HEK293T (cell line): ENCODE results near the gene CCT8L2.
"Not testable (repeated sequence)": the region's sequence is repeated elsewhere in the genome, so short reads cannot be mapped to it uniquely, and the experiment has no call there.

Source experiments
- CTCF ChIA-PET: fragments of 350-600 bp; formaldehyde crosslinking; extraction: SDS; loops from one replicate; lab custom pipeline; 2021; ENCODE audit warnings: antibody characterized with exemption, inconsistent platforms; lab: Yijun Ruan, JAX
- POLR2A ChIA-PET: fragments of 350-600 bp; formaldehyde crosslinking; extraction: SDS; loops from one replicate; lab custom pipeline; 2020; ENCODE audit warnings: antibody characterized with exemption, inconsistent platforms; lab: Yijun Ruan, JAX
- DNase-seq: peaks from one replicate; pipeline ENCODE4 v3.0.0; 2012; ENCODE audit warnings: mixed read lengths; ENCODE audit errors: extremely low spot score
- ARNT ChIP-seq: fragments of 450-650 bp; IDR thresholded peaks from 2 replicates; pipeline ENCODE4 v1.6.1; 2017; ENCODE audit warnings: mild to moderate bottlenecking
- BHLHE40 ChIP-seq: fragments of 450-650 bp; IDR thresholded peaks from 2 replicates; pipeline ENCODE4 v1.6.1; 2016; ENCODE audit warnings: mild to moderate bottlenecking, moderate library complexity, borderline replicate concordance
- CTBP1 ChIP-seq: fragments of 450-650 bp; IDR thresholded peaks from 2 replicates; pipeline ENCODE4 v1.6.1; 2016; ENCODE audit warnings: borderline replicate concordance
- ELF4 ChIP-seq: fragments of 450-650 bp; IDR thresholded peaks from 2 replicates; pipeline ENCODE4 v1.6.1; 2017; ENCODE audit warnings: antibody characterized with exemption
- FOXA1 ChIP-seq: fragments of 450-650 bp; IDR thresholded peaks from 2 replicates; pipeline ENCODE4 v1.6.1; 2016; ENCODE audit warnings: mild to moderate bottlenecking
- FOXK2 ChIP-seq: fragments of 450-650 bp; IDR thresholded peaks from 2 replicates; pipeline ENCODE4 v1.6.1; 2016; ENCODE audit warnings: mild to moderate bottlenecking
- FOXM1 ChIP-seq: fragments of 450-650 bp; IDR thresholded peaks from 2 replicates; pipeline ENCODE4 v1.6.1; 2017; ENCODE audit warnings: mild to moderate bottlenecking, borderline replicate concordance
- HDGF ChIP-seq: fragments of 450-650 bp; IDR thresholded peaks from 2 replicates; pipeline ENCODE4 v1.6.1; 2017; ENCODE audit warnings: antibody characterized with exemption, borderline replicate concordance
- L3MBTL2 ChIP-seq: fragments of 450-650 bp; conservative IDR thresholded peaks from 2 replicates; pipeline ENCODE4 v1.6.1; 2016; ENCODE audit warnings: mild to moderate bottlenecking
- LEF1 ChIP-seq: fragments of 450-650 bp; IDR thresholded peaks from 2 replicates; pipeline ENCODE4 v1.6.1; 2017; ENCODE audit warnings: mild to moderate bottlenecking, borderline replicate concordance
- NFRKB ChIP-seq: fragments of 450-650 bp; IDR thresholded peaks from 2 replicates; pipeline ENCODE4 v1.6.1; 2016; ENCODE audit warnings: mild to moderate bottlenecking, moderate library complexity
- SP1 ChIP-seq: fragments of 450-650 bp; IDR thresholded peaks from 2 replicates; pipeline ENCODE4 v1.6.1; 2017
- SUZ12 ChIP-seq: fragments of 450-650 bp; IDR thresholded peaks from 2 replicates; pipeline ENCODE4 v1.6.1; 2016; ENCODE audit warnings: mild to moderate bottlenecking
- TARDBP ChIP-seq: fragments of 450-650 bp; IDR thresholded peaks from 2 replicates; pipeline ENCODE4 v1.6.1; 2016
- ZNF384 ChIP-seq: fragments of 450-650 bp; IDR thresholded peaks from 2 replicates; pipeline ENCODE4 v1.6.1; 2016
- TF ChIP-seq, protein P1 (sequence below): fragments of 450-650 bp; IDR thresholded peaks from 2 replicates; pipeline ENCODE4 v1.6.1; 2016

CCT8L2 gene, protein sequence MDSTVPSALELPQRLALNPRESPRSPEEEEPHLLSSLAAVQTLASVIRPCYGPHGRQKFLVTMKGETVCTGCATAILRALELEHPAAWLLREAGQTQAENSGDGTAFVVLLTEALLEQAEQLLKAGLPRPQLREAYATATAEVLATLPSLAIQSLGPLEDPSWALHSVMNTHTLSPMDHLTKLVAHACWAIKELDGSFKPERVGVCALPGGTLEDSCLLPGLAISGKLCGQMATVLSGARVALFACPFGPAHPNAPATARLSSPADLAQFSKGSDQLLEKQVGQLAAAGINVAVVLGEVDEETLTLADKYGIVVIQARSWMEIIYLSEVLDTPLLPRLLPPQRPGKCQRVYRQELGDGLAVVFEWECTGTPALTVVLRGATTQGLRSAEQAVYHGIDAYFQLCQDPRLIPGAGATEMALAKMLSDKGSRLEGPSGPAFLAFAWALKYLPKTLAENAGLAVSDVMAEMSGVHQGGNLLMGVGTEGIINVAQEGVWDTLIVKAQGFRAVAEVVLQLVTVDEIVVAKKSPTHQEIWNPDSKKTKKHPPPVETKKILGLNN

DNA sequence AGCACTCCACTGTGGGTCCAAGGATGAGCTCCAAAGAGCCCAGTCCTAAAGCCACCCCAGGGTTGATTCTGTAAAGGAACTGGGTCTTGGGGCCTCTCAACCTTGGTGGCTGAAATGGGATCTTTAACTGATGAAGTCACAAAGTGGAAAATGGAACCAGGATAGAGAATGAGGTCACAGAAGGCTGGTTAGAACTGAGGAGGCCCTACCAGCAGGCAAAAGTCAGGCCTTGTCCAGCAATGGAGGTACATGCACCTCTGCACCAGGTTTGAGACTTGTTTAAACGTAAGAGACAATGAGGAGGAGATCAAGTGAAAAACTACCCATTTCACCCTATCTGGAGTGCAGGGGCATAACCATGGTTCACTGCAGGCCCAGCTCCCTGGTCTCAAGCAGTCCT is at the start of gene CCT8L2:
TSS of gene CCT8L2 (minus strand) at position 101 of the 400 bp plus-strand sequence. CDS start 260 bp downstream, outside the sequence.
- POLR2A ChIA-PET = not testable (repeated sequence)

DNA sequence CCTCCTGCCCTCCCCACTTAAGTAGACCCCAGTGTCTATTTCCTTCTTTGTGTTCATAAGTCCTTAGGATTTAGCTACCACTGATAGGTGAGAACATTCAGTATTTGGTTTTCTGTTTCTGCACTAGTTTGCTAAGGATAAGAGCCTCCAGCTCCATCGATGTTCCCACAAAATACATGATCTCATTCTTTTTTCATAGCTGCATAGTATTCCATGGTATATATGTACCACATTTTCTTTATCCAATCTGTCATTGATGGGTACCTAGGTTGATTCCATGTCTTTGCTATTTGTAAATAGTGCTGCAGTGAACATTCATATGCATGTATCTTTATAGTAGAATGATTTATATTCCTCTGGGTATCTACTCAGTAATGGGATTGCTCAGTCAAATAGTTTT is 42.8 kb upstream of the CCT8L2 start:
- CTCF ChIA-PET, DNase-seq, POLR2A ChIA-PET: not testable (repeated sequence)

More for the DNA sequence above, at the start of gene CCT8L2:
- DNase-seq, CTCF ChIA-PET: not testable (repeated sequence)

DNA sequence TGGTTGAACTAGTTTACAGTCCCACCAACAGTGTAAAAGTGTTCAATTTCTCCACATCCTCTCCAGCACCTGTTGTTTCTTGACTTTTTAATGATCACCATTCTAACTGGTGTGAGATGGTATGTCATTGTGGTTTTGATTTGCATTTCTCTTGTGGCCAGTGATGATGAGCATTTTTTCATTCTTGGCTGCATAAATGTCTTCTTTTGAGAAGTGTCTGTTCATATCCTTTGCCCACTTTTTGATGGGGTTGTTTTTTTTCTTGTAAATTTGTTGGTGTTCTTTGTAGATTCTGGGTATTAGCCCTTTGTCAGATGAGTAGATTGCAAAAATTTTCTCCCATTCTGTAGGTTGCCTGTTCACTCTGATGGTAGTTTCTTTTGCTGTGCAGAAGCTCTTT is 41.5 kb upstream of the CCT8L2 start:
- CTCF ChIA-PET, POLR2A ChIA-PET, DNase-seq: not testable (repeated sequence)

DNA sequence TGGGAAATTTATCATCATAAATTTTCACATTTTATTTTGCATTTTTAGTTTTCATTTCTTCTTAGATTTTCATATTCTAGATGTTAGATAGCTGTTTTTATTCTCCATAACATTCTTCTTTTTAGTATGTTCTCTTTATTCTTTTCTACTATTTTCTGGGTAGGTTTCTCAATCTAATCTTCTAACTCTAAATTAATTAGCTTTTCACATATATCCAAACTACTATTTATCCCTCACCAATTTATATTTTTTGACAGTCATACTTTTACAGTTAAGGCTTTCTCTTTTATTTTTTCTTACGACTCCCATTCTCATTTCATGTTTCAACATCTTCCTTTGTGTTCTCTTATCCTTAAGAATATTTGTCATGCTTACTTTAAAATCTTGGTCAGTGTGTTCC is 35.9 kb upstream of the CCT8L2 start:
- DNase-seq, CTCF ChIA-PET, POLR2A ChIA-PET: not testable (repeated sequence)

DNA sequence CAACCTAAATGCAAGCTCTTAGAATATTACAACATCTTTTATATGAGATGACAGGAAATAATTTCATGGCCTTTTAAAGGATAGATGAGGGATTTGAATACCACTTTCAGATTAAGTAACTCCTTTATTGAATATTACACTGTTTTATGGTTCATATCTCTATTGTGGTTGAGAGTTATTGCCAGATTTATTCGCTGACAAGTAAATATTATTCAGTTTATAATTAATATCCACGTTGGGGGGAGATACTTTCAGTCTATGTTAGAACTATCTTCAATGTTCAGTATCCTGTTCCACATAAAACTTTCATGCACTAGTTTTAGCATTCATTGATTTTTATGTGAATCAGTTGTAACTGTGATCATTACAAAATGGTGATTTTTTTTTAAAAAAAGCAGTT is 32.4 kb upstream of the CCT8L2 start:
- POLR2A ChIA-PET, DNase-seq, CTCF ChIA-PET: not testable (repeated sequence)

GRCh38 chr22:16623595-16623994 is 31.0 kb upstream of the CCT8L2 start:
- DNase-seq, POLR2A ChIA-PET, CTCF ChIA-PET: not testable (repeated sequence)

GRCh38 chr22:16617516-16617915 is 24.9 kb upstream of the CCT8L2 start:
- POLR2A ChIA-PET, DNase-seq, CTCF ChIA-PET: not testable (repeated sequence)

DNA sequence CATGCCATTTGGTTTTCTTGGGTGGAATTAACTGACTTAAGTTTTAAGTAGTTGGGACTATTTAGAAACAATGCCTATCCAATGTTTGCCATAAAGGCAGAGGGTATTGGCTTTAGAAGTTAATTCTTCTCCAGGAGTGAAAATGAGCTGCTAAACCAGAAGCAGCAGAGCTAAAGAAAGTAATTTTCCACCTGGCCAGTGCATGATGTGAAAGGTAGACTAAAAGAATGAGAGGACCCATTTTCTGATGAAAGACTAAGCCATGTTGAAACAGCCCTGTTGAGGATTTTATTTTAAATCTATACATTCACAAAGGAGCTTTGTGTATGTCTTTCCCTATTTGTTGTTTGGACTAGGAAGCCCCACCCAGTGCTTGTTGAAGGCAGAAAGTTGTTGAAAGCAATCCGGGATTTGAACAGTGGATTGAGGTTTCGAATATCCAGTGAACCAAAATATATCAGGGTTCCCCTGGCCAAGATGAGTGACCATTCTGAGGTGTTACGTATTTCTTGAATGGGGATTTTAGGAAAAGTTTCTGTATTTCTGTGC is 23.9 kb upstream of the CCT8L2 start:
- DNase-seq, CTCF ChIA-PET, POLR2A ChIA-PET: not testable (repeated sequence)

DNA sequence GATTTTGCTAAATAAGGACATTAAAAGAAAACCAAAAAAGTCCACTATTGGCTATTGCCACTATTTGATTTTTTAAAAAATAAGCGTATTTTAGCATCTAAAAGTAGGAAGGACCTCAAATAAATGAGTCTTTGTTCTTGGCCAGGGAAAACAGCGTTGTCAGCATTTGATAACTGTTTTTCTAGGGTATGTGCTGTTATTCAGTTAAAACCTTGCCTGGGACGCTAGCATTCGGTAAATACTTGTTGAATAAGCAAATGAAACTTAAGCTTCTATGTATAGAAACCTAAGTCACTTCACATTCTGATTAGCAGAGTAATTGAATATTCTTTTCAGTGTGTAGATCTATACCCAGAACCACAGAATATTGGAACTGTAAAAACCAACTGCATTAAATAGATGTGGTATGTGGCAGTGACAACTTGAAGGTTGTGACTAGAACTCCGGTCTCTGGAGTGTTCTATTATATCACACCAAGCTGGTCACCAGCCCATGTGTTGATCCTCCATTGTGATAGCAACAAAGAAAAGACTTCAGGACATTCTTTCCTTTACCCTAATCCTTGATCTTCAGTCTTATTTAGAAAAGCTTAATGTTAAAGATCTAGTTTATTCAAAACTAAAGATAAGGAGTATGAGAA is 23.1 kb upstream of the CCT8L2 start:
- DNase-seq, CTCF ChIA-PET, POLR2A ChIA-PET: not testable (repeated sequence)

- no peak for DNase-seq
- ChIA-PET POLR2A (no interaction called here), CTCF (no interaction called here)
- TF ChIP-seq FOXK2 (no peak), LEF1 (no peak), TARDBP (no peak), BHLHE40 (no peak), CTBP1 (no peak), L3MBTL2 (no peak), FOXM1 (no peak), SUZ12 (no peak), FOXA1 (no peak)
Observed at GRCh38 chr22:16609548-16610261, 17.1 kb upstream of the CCT8L2 start.

DNA sequence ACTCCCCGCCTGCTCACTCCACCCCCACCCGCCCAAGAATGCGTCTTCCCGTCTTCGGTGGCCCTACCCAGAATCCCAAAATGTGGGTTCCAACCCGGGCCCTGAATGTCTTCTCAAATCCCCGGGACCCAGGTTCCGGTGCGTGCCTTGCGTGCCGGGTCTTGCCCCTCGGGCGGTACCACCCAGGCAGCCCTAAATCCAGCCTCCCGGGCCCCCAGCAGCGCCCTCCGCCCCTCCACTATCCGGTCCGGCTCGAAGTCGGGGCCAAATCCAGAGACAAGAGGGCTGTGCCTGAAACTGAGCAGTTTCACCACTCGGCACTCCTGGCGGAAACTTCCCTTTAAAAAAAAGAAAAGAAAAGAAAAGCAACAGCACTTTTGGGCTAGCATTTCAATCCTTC is 16.3 kb upstream of the CCT8L2 start:
- POLR2A ChIA-PET = no interaction called here

DNA sequence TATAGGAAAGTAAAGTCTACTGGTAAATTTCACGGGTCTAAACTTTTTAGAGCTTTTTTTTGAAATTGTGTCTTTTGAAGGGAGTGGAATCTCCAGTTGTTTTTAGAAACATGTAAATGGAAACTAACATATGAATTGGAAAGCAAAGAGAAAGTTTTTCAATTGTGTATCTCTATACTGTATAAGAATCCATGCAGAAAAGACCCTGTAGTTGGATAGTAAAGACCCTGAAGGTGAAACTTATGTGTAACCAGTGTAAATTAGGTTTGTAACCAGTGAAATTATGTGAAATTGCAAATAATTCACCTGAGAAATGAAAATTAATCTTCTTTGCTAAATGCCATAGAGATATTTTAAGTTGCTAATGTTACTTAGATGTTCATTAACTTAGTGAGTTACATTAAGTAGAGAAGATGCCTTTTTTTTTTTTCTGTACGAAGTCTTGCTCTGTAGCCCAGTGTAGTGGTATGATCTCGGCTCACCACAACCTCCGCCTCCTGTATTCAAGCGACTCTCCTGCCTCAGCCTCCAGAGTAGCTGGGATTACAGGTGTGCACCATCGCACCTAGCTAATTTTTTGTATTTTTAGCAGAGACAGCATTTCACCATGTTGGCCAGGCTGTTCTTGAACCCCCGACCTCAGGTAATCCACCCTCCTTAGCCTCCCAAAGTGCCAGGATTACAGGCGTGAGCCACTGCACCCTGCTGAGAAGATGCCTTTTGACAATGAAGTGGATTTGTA is 11.8 kb upstream of the CCT8L2 start:
- DNase-seq, POLR2A ChIA-PET, CTCF ChIA-PET: not testable (repeated sequence)

More for the DNA sequence above, 16.3 kb upstream of the CCT8L2 start:
- TF ChIP-seq CTBP1 = no peak
- no peak for TF ChIP-seq FOXK2
- no peak for TF ChIP-seq HDGF
- no peak for TF ChIP-seq NFRKB
- no peak for TF ChIP-seq L3MBTL2
- TF ChIP-seq LEF1 = no peak
- TF ChIP-seq TARDBP = no peak
- TF ChIP-seq ELF4 = no peak
- no peak for TF ChIP-seq ARNT
- no peak for TF ChIP-seq FOXA1
- no peak for TF ChIP-seq SUZ12
- no peak for TF ChIP-seq SP1
- TF ChIP-seq, protein P1, sequence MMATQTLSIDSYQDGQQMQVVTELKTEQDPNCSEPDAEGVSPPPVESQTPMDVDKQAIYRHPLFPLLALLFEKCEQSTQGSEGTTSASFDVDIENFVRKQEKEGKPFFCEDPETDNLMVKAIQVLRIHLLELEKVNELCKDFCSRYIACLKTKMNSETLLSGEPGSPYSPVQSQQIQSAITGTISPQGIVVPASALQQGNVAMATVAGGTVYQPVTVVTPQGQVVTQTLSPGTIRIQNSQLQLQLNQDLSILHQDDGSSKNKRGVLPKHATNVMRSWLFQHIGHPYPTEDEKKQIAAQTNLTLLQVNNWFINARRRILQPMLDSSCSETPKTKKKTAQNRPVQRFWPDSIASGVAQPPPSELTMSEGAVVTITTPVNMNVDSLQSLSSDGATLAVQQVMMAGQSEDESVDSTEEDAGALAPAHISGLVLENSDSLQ = no peak
- no peak for TF ChIP-seq BHLHE40
- TF ChIP-seq FOXM1 = no peak
- TF ChIP-seq ZNF384 = no peak
- DNase-seq = no peak
- CTCF ChIA-PET = no interaction called here
